Stimulated activated CD4-positive, alpha-beta T cell treated with anti-CD3 and anti-CD28 coated beads, Interleukin-15, amount 100 ng/mL, for 24 hours (primary cell): ENCODE data around the gene TP53INP2.

Experiments
- DNase-seq: peaks from one replicate; pipeline ENCODE4 v3.0.0-alpha.2; 2020

TP53INP2 gene

GRCh38 chr20:34732523-34732922 lies 28.4 kb downstream of the TP53INP2 start:
- DNase-seq: no peak

GRCh38 chr20:34736106-34736735 lies 32.1 kb downstream of the TP53INP2 start:
- DNase-seq: no peak

- DNase-seq: no peak
These were observed 38.9 kb downstream of the TP53INP2 start for GRCh38 chr20:34743039-34743438.

- DNase-seq: no peak
These were observed 40.2 kb downstream of the TP53INP2 start for GRCh38 chr20:34744340-34744739.

- no peak for DNase-seq
These were observed 40.7 kb downstream of the TP53INP2 start for GRCh38 chr20:34744847-34745246.

GRCh38 chr20:34746674-34747073 lies 42.5 kb downstream of the TP53INP2 start:
- no peak for DNase-seq

GRCh38 chr20:34747479-34747878 lies 43.3 kb downstream of the TP53INP2 start:
- DNase-seq: no peak

GRCh38 chr20:34748709-34749108 lies 44.6 kb downstream of the TP53INP2 start:
- DNase-seq: no peak

- DNase-seq: no peak
These were observed 46.3 kb downstream of the TP53INP2 start for GRCh38 chr20:34750484-34750883.

- no peak for DNase-seq
These were observed 47.3 kb downstream of the TP53INP2 start for GRCh38 chr20:34751453-34751852.

- DNase-seq: no peak
These were observed 49.7 kb downstream of the TP53INP2 start for GRCh38 chr20:34753706-34754461.

GRCh38 chr20:34754611-34755010 lies 50.5 kb downstream of the TP53INP2 start:
- no peak for DNase-seq

GRCh38 chr20:34755367-34755766 lies 51.2 kb downstream of the TP53INP2 start:
- no peak for DNase-seq

GRCh38 chr20:34762031-34762555 lies 57.9 kb downstream of the TP53INP2 start:
- DNase-seq: no peak
